A673 (cell line): Measurements from ENCODE around the gene ENO4. TPM values are rescaled to one million over a fixed set of nuclear protein-coding genes. Genes with fewer than 3 reads are reported as not detected.
A peak's percentile ranks its signal among the peaks of the same experiment; 100 is the strongest.

Source experiments
- BruUV-seq: library from RNA; stranded (reverse); fragments of 400-500 nt; replicated peaks from 2 replicates; lab custom pipeline; 2021; lab: Mats Ljungman, UMichigan
- CTCF ChIA-PET: fragments of 300-600 bp; sonication (Branson Sonifier 250); formaldehyde crosslinking; loops from one replicate; lab custom pipeline; 2022; ENCODE audit warnings: antibody characterized with exemption; lab: Charles Lee
- POLR2A ChIA-PET: fragments of 300-600 bp; sonication (Branson Sonifier 250); formaldehyde crosslinking; loops from one replicate; lab custom pipeline; 2022; ENCODE audit warnings: antibody characterized with exemption; ENCODE audit not compliant: low non-redundant PET; lab: Charles Lee
- DNase-seq: peaks from one replicate; pipeline ENCODE4 v3.0.0-alpha.2; 2015; ENCODE audit warnings: low spot score
- H3K27ac ChIP-seq: fragments of 200-600 bp; sonication (generic); 2 replicates; pipeline ENCODE4 v1.5.1; 2016; ENCODE audit warnings: mixed run types, low read depth, mild to moderate bottlenecking, mixed read lengths, antibody characterized with exemption, low read length; ENCODE audit not compliant: poor library complexity, severe bottlenecking
- H3K27me3 ChIP-seq: fragments of 200-600 bp; sonication (generic); replicated peaks from 2 replicates; pipeline ENCODE4 v1.6.1; 2017; ENCODE audit warnings: mixed run types, low read depth, mild to moderate bottlenecking, mixed read lengths, antibody characterized with exemption, low read length; ENCODE audit not compliant: insufficient read depth, poor library complexity
- H3K36me3 ChIP-seq: fragments of 200-600 bp; sonication (generic); 2 replicates; pipeline ENCODE4 v1.6.1; 2016; ENCODE audit warnings: mixed run types, mild to moderate bottlenecking, mixed read lengths, antibody characterized with exemption, low read length; ENCODE audit not compliant: insufficient read depth, poor library complexity, severe bottlenecking
- H3K4me1 ChIP-seq: fragments of 200-600 bp; sonication (generic); 2 replicates; pipeline ENCODE4 v1.6.1; 2017; ENCODE audit warnings: mixed run types, mild to moderate bottlenecking, mixed read lengths, antibody characterized with exemption, low read length; ENCODE audit not compliant: insufficient read depth, poor library complexity, severe bottlenecking
- H3K4me3 ChIP-seq: fragments of 200-600 bp; sonication (generic); 2 replicates; pipeline ENCODE4 v1.5.1; 2016; ENCODE audit warnings: low read depth, mixed run types, mild to moderate bottlenecking, mixed read lengths, low read length; ENCODE audit not compliant: poor library complexity, severe bottlenecking
- H3K9me3 ChIP-seq: fragments of 200-600 bp; sonication (generic); 2 replicates; pipeline ENCODE4 v1.6.1; 2016; ENCODE audit warnings: mixed run types, low read depth, mild to moderate bottlenecking, mixed read lengths, antibody characterized with exemption, low read length; ENCODE audit not compliant: poor library complexity, severe bottlenecking
- EZH2 ChIP-seq: fragments of 200-600 bp; sonication (generic); IDR thresholded peaks from 2 replicates; pipeline ENCODE4 v1.6.1; 2017; ENCODE audit warnings: borderline replicate concordance, low read depth, mild to moderate bottlenecking, mixed read lengths, antibody characterized with exemption, low read length; ENCODE audit not compliant: poor library complexity, severe bottlenecking
- intact Hi-C: fragments of 100-400 bp; cut with micrococcal nuclease; formaldehyde crosslinking; loops from one replicate; pipeline ENCODE4 v1.10.0; 2022; ENCODE audit not compliant: unreplicated experiment
- total RNA-seq: library from RNA; stranded (reverse); gene quantifications from 2 replicates; pipeline ENCODE4 v1.2.3, GENCODE V29; 2021
- TF ChIP-seq, protein P1 (sequence below): fragments of 300-800, 200-600 bp; sonication (generic); conservative IDR thresholded peaks from 2 replicates; pipeline ENCODE4 v1.5.1; 2017; ENCODE audit warnings: low read depth, mild to moderate bottlenecking, antibody characterized with exemption, low read length, moderate library complexity, mixed read lengths

Gene ENO4
- total RNA-seq, 1 experiment from 2014 or later = 0.28 TPM

DNA sequence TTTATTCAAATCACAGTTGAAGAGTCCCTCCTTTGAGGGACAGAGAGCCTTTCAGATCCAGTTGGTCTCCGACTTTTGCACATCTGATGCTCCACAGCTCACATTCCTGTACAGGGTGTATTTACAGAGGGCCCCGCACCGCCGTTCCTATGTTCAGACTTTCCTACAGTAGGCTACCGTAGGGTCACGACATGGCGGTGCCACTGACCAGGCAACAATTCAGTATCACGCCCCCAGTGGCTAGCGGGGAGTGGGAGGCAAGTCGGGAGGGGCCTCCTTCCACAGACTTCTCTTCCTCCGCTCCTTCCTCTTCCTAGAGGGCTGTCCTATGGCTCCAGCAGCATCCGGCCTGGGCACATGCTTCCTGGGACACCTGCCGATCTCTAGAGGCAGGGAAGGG is 40.6 kb upstream of the ENO4 start:
- Histone ChIP-seq H3K4me3 (no peak overlapping the region), H3K27me3 (no peaks in the 10 kb centered on the region), H3K27ac (no peak overlapping the region), H3K4me1 (no peaks in the 10 kb centered on the region), H3K36me3 (no peaks in the 10 kb centered on the region), H3K9me3 (no peaks in the 10 kb centered on the region)
- CTCF ChIA-PET = no interaction called here
- no TSS peak for BruUV-seq
- intact Hi-C loops = no loop called here
- no peak for DNase-seq
- POLR2A ChIA-PET = interaction anchor here (0.6 kb wide), 1 partner anchor 148 kb away, joined by 4 read pairs; no protein-coding TSS in a partner anchor
- no peak for TF ChIP-seq EZH2
- TF ChIP-seq, protein P1, sequence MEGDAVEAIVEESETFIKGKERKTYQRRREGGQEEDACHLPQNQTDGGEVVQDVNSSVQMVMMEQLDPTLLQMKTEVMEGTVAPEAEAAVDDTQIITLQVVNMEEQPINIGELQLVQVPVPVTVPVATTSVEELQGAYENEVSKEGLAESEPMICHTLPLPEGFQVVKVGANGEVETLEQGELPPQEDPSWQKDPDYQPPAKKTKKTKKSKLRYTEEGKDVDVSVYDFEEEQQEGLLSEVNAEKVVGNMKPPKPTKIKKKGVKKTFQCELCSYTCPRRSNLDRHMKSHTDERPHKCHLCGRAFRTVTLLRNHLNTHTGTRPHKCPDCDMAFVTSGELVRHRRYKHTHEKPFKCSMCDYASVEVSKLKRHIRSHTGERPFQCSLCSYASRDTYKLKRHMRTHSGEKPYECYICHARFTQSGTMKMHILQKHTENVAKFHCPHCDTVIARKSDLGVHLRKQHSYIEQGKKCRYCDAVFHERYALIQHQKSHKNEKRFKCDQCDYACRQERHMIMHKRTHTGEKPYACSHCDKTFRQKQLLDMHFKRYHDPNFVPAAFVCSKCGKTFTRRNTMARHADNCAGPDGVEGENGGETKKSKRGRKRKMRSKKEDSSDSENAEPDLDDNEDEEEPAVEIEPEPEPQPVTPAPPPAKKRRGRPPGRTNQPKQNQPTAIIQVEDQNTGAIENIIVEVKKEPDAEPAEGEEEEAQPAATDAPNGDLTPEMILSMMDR = no peak

DNA sequence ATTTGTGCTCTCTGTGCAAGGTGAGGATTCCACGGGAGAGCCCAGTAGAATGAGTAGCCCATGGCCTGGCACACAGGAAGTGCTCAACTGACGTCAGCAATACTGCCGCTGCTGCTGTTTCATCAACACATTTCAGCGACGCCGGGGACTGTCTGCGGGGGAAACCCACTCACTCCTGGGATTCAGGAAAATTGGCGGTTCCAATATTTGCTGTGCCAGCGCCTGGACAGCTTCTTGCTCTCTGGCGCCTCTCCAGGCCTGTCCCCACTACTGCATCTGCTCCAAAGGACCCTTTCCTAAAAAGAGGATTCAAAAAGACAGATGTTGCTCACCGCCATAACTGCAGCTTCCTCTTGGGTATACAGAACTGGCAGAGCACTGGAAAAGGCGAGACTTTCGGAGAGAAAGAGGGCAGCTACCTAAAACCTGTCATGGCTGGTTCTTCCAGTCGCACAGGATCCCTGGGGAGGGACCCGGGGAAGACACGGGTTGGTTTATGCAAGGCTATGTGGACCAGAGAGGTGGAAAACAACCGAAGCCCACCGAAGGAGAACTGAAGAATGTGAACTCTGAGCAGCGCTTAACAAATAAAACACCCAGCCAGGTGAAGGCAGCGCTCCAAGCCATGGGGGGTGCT is 39.7 kb upstream of the ENO4 start:
- H3K27me3 ChIP-seq = no peaks in the 10 kb centered on the region
- CTCF ChIA-PET = interaction anchor here (0.5 to 0.8 kb wide), 2 partner anchors 9 to 28 kb away, joined by 3 to 4 read pairs; no protein-coding TSS in a partner anchor
- intact Hi-C loops = no loop called here
- no peak for TF ChIP-seq EZH2
- TF ChIP-seq, protein P1 = peak; percentile 82
- no peak overlapping the region for H3K27ac ChIP-seq
- H3K4me1 ChIP-seq = no peaks in the 10 kb centered on the region
- H3K9me3 ChIP-seq = no peaks in the 10 kb centered on the region
- no TSS peak for BruUV-seq
- POLR2A ChIA-PET = interaction anchor here (0.6 kb wide), 1 partner anchor 149 kb away, joined by 4 read pairs; no protein-coding TSS in a partner anchor
- no peaks in the 10 kb centered on the region for H3K36me3 ChIP-seq
- H3K4me3 ChIP-seq = peak overlapping the region; percentile 20
- DNase-seq = peak; percentile 74

DNA sequence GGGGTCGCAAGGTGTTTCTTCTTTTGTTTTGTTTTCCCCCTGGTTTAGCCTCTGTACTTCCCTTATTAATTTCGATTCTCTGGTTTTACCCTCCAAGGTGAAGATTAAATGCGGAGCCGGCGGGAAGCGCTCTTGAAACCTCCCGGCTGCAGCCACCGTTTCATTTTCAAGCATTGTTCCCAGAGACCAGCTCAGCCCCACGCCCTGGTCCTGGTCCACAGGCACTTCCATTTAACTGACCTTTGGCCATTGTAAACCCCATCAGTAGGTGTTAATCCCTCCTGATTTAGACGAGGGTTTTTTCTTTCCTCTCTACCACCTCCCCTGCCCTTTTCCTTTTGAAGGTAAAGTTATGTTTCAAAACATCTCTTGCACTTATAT is 39.2 kb upstream of the ENO4 start:
- BruUV-seq = no TSS peak
- no peaks in the 10 kb centered on the region for H3K27me3 ChIP-seq
- no peaks in the 10 kb centered on the region for H3K4me1 ChIP-seq
- H3K4me3 ChIP-seq = peak overlapping the region; percentile 20
- DNase-seq = no peak
- no peak overlapping the region for H3K27ac ChIP-seq
- TF ChIP-seq, protein P1 = no peak
- TF ChIP-seq EZH2 = no peak
- CTCF ChIA-PET = no interaction called here
- POLR2A ChIA-PET = interaction anchor here (0.7 kb wide), 1 partner anchor 364 kb away, joined by 4 read pairs; no protein-coding TSS in a partner anchor
- H3K9me3 ChIP-seq = no peaks in the 10 kb centered on the region
- intact Hi-C loops = no loop called here
- no peaks in the 10 kb centered on the region for H3K36me3 ChIP-seq
